Loucy (cell line): ENCODE measurements around the gene SINHCAF.
A peak's percentile ranks its signal among the peaks of the same experiment; 100 is the strongest.

Experiments used
- H2AFZ ChIP-seq: fragments of 200-600 bp; sonication (generic); 2 replicates; pipeline ENCODE4 v1.6.0; 2016; ENCODE audit warnings: antibody characterized with exemption, mild to moderate bottlenecking, low read length, moderate library complexity
- H3F3A ChIP-seq: fragments of 200-600 bp; 2 replicates; pipeline ENCODE4 v1.6.0; 2016; ENCODE audit warnings: antibody characterized with exemption, low read depth, mild to moderate bottlenecking
- H3K27me3 ChIP-seq: fragments of 200-600 bp; sonication (generic); 2 replicates; pipeline ENCODE4 v1.6.1; 2014; ENCODE audit warnings: low read length, mild to moderate bottlenecking; ENCODE audit not compliant: insufficient read depth, poor library complexity, severe bottlenecking
- H3K36me3 ChIP-seq: fragments of 200-600 bp; sonication (generic); 2 replicates; pipeline ENCODE4 v1.6.1; 2016; ENCODE audit warnings: low read length; ENCODE audit not compliant: insufficient read depth
- H3K4me1 ChIP-seq: fragments of 200-600 bp; sonication (generic); 2 replicates; pipeline ENCODE4 v1.5.1; 2014; ENCODE audit warnings: low read length, mild to moderate bottlenecking; ENCODE audit not compliant: insufficient read depth, poor library complexity, severe bottlenecking
- H3K4me2 ChIP-seq: fragments of 200-600 bp; sonication (generic); 2 replicates; pipeline ENCODE4 v1.6.0; 2014; ENCODE audit warnings: antibody characterized with exemption, low read length, low read depth, mild to moderate bottlenecking; ENCODE audit not compliant: poor library complexity, severe bottlenecking
- H3K4me3 ChIP-seq: fragments of 200-600 bp; sonication (generic); 2 replicates; pipeline ENCODE4 v1.5.1; 2014; ENCODE audit warnings: low read length, mild to moderate bottlenecking, mixed read lengths; ENCODE audit not compliant: poor library complexity, severe bottlenecking
- H3K79me2 ChIP-seq: fragments of 200-600 bp; sonication (generic); 2 replicates; pipeline ENCODE4 v1.6.1; 2014; ENCODE audit warnings: low read length; ENCODE audit not compliant: insufficient read depth
- H3K9ac ChIP-seq: fragments of 200-600 bp; sonication (generic); 2 replicates; pipeline ENCODE4 v1.6.0; 2014; ENCODE audit warnings: mild to moderate bottlenecking, low read depth, low read length, moderate library complexity; ENCODE audit not compliant: poor library complexity, severe bottlenecking
- H3K9me2 ChIP-seq: fragments of 200-600 bp; sonication (generic); replicated peaks from 2 replicates; pipeline ENCODE4 v1.6.1; 2016; ENCODE audit warnings: low read depth, low read length, mixed read lengths
- H3K9me3 ChIP-seq: fragments of 200-600 bp; sonication (generic); 2 replicates; pipeline ENCODE4 v1.6.1; 2014; ENCODE audit warnings: mild to moderate bottlenecking, antibody characterized with exemption, low read length, low read depth; ENCODE audit not compliant: insufficient read depth
- H4K20me1 ChIP-seq: fragments of 200-600 bp; sonication (generic); 2 replicates; pipeline ENCODE4 v1.6.0; 2014; ENCODE audit warnings: antibody characterized with exemption, low read length, mild to moderate bottlenecking; ENCODE audit not compliant: insufficient read depth, poor library complexity, severe bottlenecking
- EZH2phosphoT487 ChIP-seq: fragments of 200-600 bp; IDR thresholded peaks from 2 replicates; pipeline ENCODE4 v1.6.1; 2018; ENCODE audit warnings: antibody characterized with exemption, mild to moderate bottlenecking, moderate library complexity, borderline replicate concordance
- TF ChIP-seq, protein P1 (sequence below): fragments of 200-600 bp; sonication (generic); conservative IDR thresholded peaks from 2 replicates; pipeline ENCODE4 v1.5.1; 2014; ENCODE audit warnings: mild to moderate bottlenecking, antibody characterized with exemption, low read length

SINHCAF gene

DNA sequence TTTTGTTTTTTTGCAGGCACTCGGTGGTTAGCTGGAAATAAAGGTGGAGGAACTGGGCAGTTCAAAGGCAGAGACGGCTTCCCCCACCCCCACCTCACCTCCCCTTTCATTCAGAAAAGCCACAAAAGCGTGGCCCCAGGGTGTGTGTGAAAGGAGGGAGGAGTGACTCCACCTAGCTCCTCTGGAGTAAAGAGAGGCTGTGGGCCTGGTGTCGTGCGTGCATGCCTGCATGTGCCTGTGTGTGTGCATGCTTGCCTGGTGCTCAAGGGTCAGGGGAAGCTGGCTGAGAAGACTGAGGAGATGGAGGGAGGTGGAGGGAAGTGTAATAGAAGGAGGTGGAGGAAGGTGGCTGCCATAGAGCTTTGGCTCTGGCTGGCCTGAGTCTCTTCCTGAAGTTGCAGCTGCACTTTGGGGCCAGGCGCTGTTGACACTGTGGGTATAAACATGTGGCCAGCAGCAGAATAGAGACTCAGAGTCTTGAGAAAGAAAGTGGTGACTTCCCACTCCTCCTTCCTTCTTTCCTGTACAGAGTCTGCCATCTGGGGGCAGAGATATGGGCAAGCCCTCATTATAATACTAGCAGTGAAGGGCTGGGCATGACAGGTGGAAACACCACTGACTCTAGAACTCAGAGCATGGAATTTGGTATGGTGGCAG is 36.9 kb upstream of the SINHCAF start:
- Histone ChIP-seq H3K27me3 (no peaks in the 10 kb centered on the region), H3F3A (no peaks in the 10 kb centered on the region), H3K79me2 (no peaks in the 10 kb centered on the region), H3K9ac (peak overlapping the region; percentile 66), H3K9me3 (no peaks in the 10 kb centered on the region), H4K20me1 (no peaks in the 10 kb centered on the region), H3K36me3 (no peaks in the 10 kb centered on the region), H3K9me2 (no peaks in the 10 kb centered on the region), H2AFZ (peak overlapping the region; percentile 93), H3K4me2 (peak overlapping the region; percentile 81), H3K4me3 (peak overlapping the region; percentile 68), H3K4me1 (peaks cover 20% of the 10 kb centered on the region)
- no peak for TF ChIP-seq EZH2phosphoT487
- TF ChIP-seq, protein P1, sequence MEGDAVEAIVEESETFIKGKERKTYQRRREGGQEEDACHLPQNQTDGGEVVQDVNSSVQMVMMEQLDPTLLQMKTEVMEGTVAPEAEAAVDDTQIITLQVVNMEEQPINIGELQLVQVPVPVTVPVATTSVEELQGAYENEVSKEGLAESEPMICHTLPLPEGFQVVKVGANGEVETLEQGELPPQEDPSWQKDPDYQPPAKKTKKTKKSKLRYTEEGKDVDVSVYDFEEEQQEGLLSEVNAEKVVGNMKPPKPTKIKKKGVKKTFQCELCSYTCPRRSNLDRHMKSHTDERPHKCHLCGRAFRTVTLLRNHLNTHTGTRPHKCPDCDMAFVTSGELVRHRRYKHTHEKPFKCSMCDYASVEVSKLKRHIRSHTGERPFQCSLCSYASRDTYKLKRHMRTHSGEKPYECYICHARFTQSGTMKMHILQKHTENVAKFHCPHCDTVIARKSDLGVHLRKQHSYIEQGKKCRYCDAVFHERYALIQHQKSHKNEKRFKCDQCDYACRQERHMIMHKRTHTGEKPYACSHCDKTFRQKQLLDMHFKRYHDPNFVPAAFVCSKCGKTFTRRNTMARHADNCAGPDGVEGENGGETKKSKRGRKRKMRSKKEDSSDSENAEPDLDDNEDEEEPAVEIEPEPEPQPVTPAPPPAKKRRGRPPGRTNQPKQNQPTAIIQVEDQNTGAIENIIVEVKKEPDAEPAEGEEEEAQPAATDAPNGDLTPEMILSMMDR = peak; percentile 51

DNA sequence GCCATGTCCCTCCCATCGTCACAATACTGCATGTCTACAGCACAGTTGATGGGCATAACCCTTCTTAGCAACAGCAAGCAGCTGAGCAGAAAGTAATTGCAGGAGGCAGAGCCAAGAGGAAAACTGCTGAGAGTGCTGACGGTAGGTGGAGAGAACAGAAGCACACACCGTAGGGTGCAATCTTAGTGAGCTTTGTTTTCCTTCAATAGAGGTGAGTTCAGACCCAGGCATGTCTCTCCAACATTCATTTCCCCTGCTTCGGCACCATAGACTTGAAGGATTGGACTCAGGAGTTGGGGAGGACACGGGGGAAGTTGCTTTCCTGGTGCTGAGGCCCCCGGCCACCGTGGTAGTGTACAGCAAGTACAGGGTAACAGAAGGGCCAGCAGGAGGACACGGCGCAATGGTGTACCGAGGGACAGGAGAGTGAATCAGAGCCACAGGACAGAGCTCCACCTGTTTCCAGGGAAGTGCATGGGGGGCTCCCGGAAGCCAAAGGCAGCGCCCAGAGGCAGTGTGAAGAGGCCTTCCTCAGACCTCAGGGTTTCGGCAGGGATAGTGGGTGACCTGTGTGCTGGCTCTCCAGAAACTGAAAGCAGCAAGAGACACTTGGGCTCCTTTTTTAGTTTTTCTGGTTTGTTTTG is 36.3 kb upstream of the SINHCAF start:
- peak overlapping the region; percentile 68 for H3K4me3 ChIP-seq
- H3F3A ChIP-seq = no peaks in the 10 kb centered on the region
- no peaks in the 10 kb centered on the region for H3K79me2 ChIP-seq
- peak overlapping the region; percentile 93 for H2AFZ ChIP-seq
- TF ChIP-seq, protein P1 = no peak; the same call in 1 of the 2 replicates
- no peak for TF ChIP-seq EZH2phosphoT487
- H3K36me3 ChIP-seq = no peaks in the 10 kb centered on the region
- H3K9me3 ChIP-seq = no peaks in the 10 kb centered on the region
- peaks cover 20% of the 10 kb centered on the region for H3K4me1 ChIP-seq
- H4K20me1 ChIP-seq = no peaks in the 10 kb centered on the region
- no peaks in the 10 kb centered on the region for H3K9me2 ChIP-seq
- peak overlapping the region; percentile 81 for H3K4me2 ChIP-seq
- H3K9ac ChIP-seq = peak overlapping the region; percentile 66
- H3K27me3 ChIP-seq = no peaks in the 10 kb centered on the region

DNA sequence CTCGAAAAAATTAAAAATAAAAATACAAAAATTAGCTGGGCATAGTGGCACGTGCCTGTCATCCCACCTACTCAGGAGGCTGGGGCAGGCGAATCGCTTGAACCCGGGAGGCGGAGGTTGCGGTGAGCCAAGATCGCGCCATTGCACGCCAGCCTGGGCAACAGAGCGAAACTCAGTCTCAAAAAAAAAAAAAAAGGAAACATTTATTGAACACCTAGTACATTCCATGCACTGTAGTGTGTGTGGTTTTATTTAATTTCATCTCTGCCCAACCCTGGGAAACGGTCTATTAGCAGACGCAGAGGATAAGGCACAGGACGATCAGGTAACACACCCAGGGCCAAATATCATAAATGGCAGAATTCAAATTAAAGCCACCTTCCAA is 35.8 kb upstream of the SINHCAF start:
- Histone ChIP-seq H2AFZ (peak overlapping the region; percentile 93), H3K9ac (peak overlapping the region; percentile 66), H3K4me2 (peak overlapping the region; percentile 81), H3F3A (no peaks in the 10 kb centered on the region), H3K4me3 (peak overlapping the region; percentile 68), H3K4me1 (peaks cover 20% of the 10 kb centered on the region), H3K79me2 (no peaks in the 10 kb centered on the region), H3K36me3 (no peaks in the 10 kb centered on the region), H3K9me2 (no peaks in the 10 kb centered on the region), H3K9me3 (no peaks in the 10 kb centered on the region), H3K27me3 (no peaks in the 10 kb centered on the region), H4K20me1 (no peaks in the 10 kb centered on the region)
- no peak for TF ChIP-seq EZH2phosphoT487
- TF ChIP-seq, protein P1 = no peak
